Keratinocyte (primary cell): ENCODE measurements around the gene ITPR1. TPM values are rescaled to one million over a fixed set of nuclear protein-coding genes. Genes with fewer than 3 reads are reported as not detected.

Experiments used
- DNase-seq: peaks from one replicate; pipeline ENCODE4 v3.0.0-alpha.2; 2011; ENCODE audit warnings: low read depth, missing footprints, low spot score
- FAIRE-seq: peaks from 2 replicates; lab custom pipeline; 2011; peaks lifted over from hg19 to GRCh38; lab: Jason Lieb, UNC
- H2AFZ ChIP-seq: 2 replicates; pipeline ENCODE4 v1.6.0; 2012; ENCODE audit warnings: low read length, control low read depth, inconsistent platforms; ENCODE audit not compliant: control insufficient read depth
- H3K27ac ChIP-seq: 2 replicates; pipeline ENCODE4 v1.5.1; 2011; ENCODE audit warnings: low read length; ENCODE audit not compliant: control insufficient read depth, insufficient read depth
- H3K27me3 ChIP-seq: 3 replicates; pipeline ENCODE4 v1.6.0; 2011; ENCODE audit warnings: low read length; ENCODE audit not compliant: control insufficient read depth, insufficient read depth; ENCODE audit errors: extremely low read depth
- H3K36me3 ChIP-seq, 2 experiments: 2 replicates in 1 of 2; 3 replicates in 1 of 2; pipeline ENCODE4 v1.5.1; 2011; ENCODE audit warnings: low read length in 2 of 2, mild to moderate bottlenecking in 1 of 2; ENCODE audit not compliant: control insufficient read depth in 2 of 2, insufficient read depth in 2 of 2; ENCODE audit errors: extremely low read depth in 1 of 2
- H3K4me1 ChIP-seq: 3 replicates; pipeline ENCODE4 v1.5.1; 2011; ENCODE audit warnings: low read length; ENCODE audit not compliant: control insufficient read depth, insufficient read depth; ENCODE audit errors: extremely low read depth
- H3K4me2 ChIP-seq: 3 replicates; pipeline ENCODE4 v1.6.0; 2011; ENCODE audit warnings: low read depth, low read length; ENCODE audit not compliant: control insufficient read depth, insufficient read depth; ENCODE audit errors: extremely low read depth
- H3K4me3 ChIP-seq, 3 experiments: fragments of 200-600 bp in 1 of 3; sonication (generic) in 1 of 3; 2 replicates in 2 of 3; 3 replicates in 1 of 3; pipeline ENCODE4 v1.5.1; 2011 to 2016; ENCODE audit warnings: low read length in 3 of 3, mild to moderate bottlenecking in 3 of 3, control low read depth in 2 of 3, inconsistent platforms in 1 of 3, low read depth in 1 of 3, mixed read lengths in 1 of 3, mixed run types in 1 of 3, moderate library complexity in 1 of 3; ENCODE audit not compliant: control insufficient read depth in 2 of 3, insufficient read depth in 2 of 3; ENCODE audit errors: extremely low read depth in 1 of 3
- H3K79me2 ChIP-seq: 2 replicates; pipeline ENCODE4 v1.6.0; 2012; ENCODE audit warnings: low read length; ENCODE audit not compliant: control insufficient read depth, insufficient read depth
- H3K9ac ChIP-seq: 3 replicates; pipeline ENCODE4 v1.6.0; 2011; ENCODE audit warnings: low read length; ENCODE audit not compliant: control insufficient read depth, insufficient read depth; ENCODE audit errors: extremely low read depth
- H3K9me1 ChIP-seq: 3 replicates; pipeline ENCODE4 v1.6.0; 2011; ENCODE audit warnings: low read length; ENCODE audit not compliant: control insufficient read depth, insufficient read depth; ENCODE audit errors: extremely low read depth
- H3K9me3 ChIP-seq: 2 replicates; pipeline ENCODE4 v1.5.1; 2012; ENCODE audit warnings: low read depth, low read length; ENCODE audit not compliant: control insufficient read depth
- H4K20me1 ChIP-seq: 3 replicates; pipeline ENCODE4 v1.6.0; 2011; ENCODE audit warnings: low read length; ENCODE audit not compliant: control insufficient read depth, insufficient read depth; ENCODE audit errors: extremely low read depth
- CTCF ChIP-seq, 3 experiments: IDR thresholded peaks in 1 of 3; conservative IDR thresholded peaks in 1 of 3; optimal IDR thresholded peaks in 1 of 3; 2 replicates in 2 of 3; 3 replicates in 1 of 3; pipeline versions ENCODE3 to v1.5.1; 2011; ENCODE audit warnings: low read length in 3 of 3, mild to moderate bottlenecking in 3 of 3, moderate library complexity in 2 of 3, control low read depth in 1 of 3, inconsistent platforms in 1 of 3; ENCODE audit not compliant: insufficient read depth in 2 of 3; ENCODE audit errors: extremely low read depth in 1 of 3
- EZH2 ChIP-seq: IDR thresholded peaks from one replicate; pipeline ENCODE4 v1.6.1; 2012; ENCODE audit warnings: inconsistent platforms, mild to moderate bottlenecking, low read length, moderate library complexity
- dilution Hi-C: fragments of 300-500 bp; cut with MboI; formaldehyde crosslinking; loops from one replicate; pipeline ENCODE4 v1.7.0; 2020; ENCODE audit warnings: low sequenced_read_pairs; ENCODE audit not compliant: extremely low pct_ligation_motif_present
- polyA plus RNA-seq, 5 experiments: library from polyadenylated mRNA; depleted of rRNA in 3 of 5; stranded (reverse) in 3 of 5; stranded (forward) in 1 of 5; unstranded in 1 of 5; fragments of >200 nt; gene quantifications; 1 replicate in 1 of 5; 2 replicates in 3 of 5; 3 replicates in 1 of 5; pipeline versions ENCODE4 v1.2.1 to v1.2.3, GENCODE V29; 2011 to 2012; ENCODE audit warnings: missing spikeins in 2 of 5, low read depth in 1 of 5, low replicate concordance in 1 of 5

Gene ITPR1
- polyA plus RNA-seq, 1 donor (not counting 4 experiments of a cell fraction or from before 2014, with no cell fraction given), result 3.5 TPM

- Histone ChIP-seq H3K27me3 (no peaks in the 10 kb centered on the region), H3K4me1 (peaks cover 53% of the 10 kb centered on the region), H3K9me1 (peaks cover 3% of the 10 kb centered on the region), H4K20me1 (no peaks in the 10 kb centered on the region), H3K79me2 (no peaks in the 10 kb centered on the region), H2AFZ (no peak overlapping the region), H3K4me2 (no peak overlapping the region), H3K36me3 (no peaks in the 10 kb centered on the region), H3K4me3 (no peak overlapping the region), H3K9ac (no peak overlapping the region), H3K9me3 (no peaks in the 10 kb centered on the region), H3K27ac (no peak overlapping the region)
- dilution Hi-C loops, result no loop called here
- no peak for DNase-seq
- no peak for TF ChIP-seq EZH2
- no peak for TF ChIP-seq CTCF (optimal IDR thresholded peaks at IDR 0.05 in 1 of 3, IDR thresholded peaks at IDR 0.05 in 1 of 3, conservative IDR thresholded peaks at IDR 0.05 in 1 of 3; ENCODE audit: extremely low read depth in 1 of 3, insufficient read depth in 2 of 3, low read length in 3 of 3)
- no peak for FAIRE-seq
These were observed 335.3 kb downstream of the ITPR1 start for GRCh38 chr3:4828279-4829030.

GRCh38 chr3:4829031-4829394 is 335.9 kb downstream of the ITPR1 start:
- Histone ChIP-seq H3K4me1 (peaks cover 53% of the 10 kb centered on the region), H3K9me3 (no peaks in the 10 kb centered on the region), H2AFZ (no peak overlapping the region), H3K27ac (no peak overlapping the region), H3K9me1 (peaks cover 3% of the 10 kb centered on the region), H4K20me1 (no peaks in the 10 kb centered on the region), H3K27me3 (no peaks in the 10 kb centered on the region), H3K4me2 (no peak overlapping the region), H3K9ac (no peak overlapping the region), H3K36me3 (no peaks in the 10 kb centered on the region), H3K79me2 (no peaks in the 10 kb centered on the region), H3K4me3 (no peak overlapping the region)
- FAIRE-seq (no peak), DNase-seq (no peak)
- TF ChIP-seq EZH2, result no peak
- no peak for TF ChIP-seq CTCF (optimal IDR thresholded peaks at IDR 0.05 in 1 of 3, IDR thresholded peaks at IDR 0.05 in 1 of 3, conservative IDR thresholded peaks at IDR 0.05 in 1 of 3; ENCODE audit: extremely low read depth in 1 of 3, insufficient read depth in 2 of 3, low read length in 3 of 3)
- dilution Hi-C loops, result no loop called here
